Left colon (tissue), 2 donors: Measurements from ENCODE around the gene RBM20. TPM values are rescaled to one million over a fixed set of nuclear protein-coding genes. Genes with fewer than 3 reads are reported as not detected.
"Not testable (repeated sequence)": the region's sequence is repeated elsewhere in the genome, so short reads cannot be mapped to it uniquely, and the experiment has no call there.

ENCODE experiments used
- ATAC-seq: fragments of 200-7000 bp; cut with Tn5 transposase; one replicate; pipeline ENCODE4 v1.9.1; 2020; ENCODE audit warnings: mild to moderate bottlenecking, moderate library complexity
- DNase-seq, 2 donors: peaks; one replicate each; pipeline ENCODE4 v3.0.0-alpha.2; 2020
- intact Hi-C, 2 donors: fragments of 100-400 bp; cut with DNase I in 1 of 2; cut with micrococcal nuclease in 1 of 2; formaldehyde crosslinking; loops; one replicate each; pipeline versions ENCODE4 v1.11.2 to v1.14.0; 2022; cut with DNase I, micrococcal nuclease
- total RNA-seq, 2 donors: library from RNA; stranded (reverse); fragmentation: NEBNext Ultra II Directional; extraction: Animal tissue kit (Norgen Biotek cat#: 25700); gene quantifications; one replicate each; pipeline ENCODE4 v1.2.1, GENCODE V29; 2021
- donor health status: DM: no; HTN: no; CAD: no.
- donor health status: DM: yes; HTN: yes; CAD: no.

The RBM20 gene
- total RNA-seq, 2 donors from 2014 or later: 0.92 to 1.9 TPM

GRCh38 chr10:110691139-110691538 is 47.0 kb downstream of the RBM20 start:
- DNase-seq (no peak), ATAC-seq (no peak)
- intact Hi-C loops: no loop called here

GRCh38 chr10:110694263-110694662 is 50.1 kb downstream of the RBM20 start:
- intact Hi-C loops: no loop called here
- DNase-seq (no peak), ATAC-seq (no peak)

GRCh38 chr10:110694820-110695538 is 50.8 kb downstream of the RBM20 start:
- no peak for ATAC-seq
- intact Hi-C loops: no loop called here
- DNase-seq: no peak

- intact Hi-C loops: no loop called here
These were observed 51.4 kb downstream of the RBM20 start for GRCh38 chr10:110695539-110695886.

GRCh38 chr10:110696436-110696835 is 52.3 kb downstream of the RBM20 start:
- intact Hi-C loops: no loop called here
- ATAC-seq: no peak
- DNase-seq: no peak

More at GRCh38 chr10:110695539-110695886, 51.4 kb downstream of the RBM20 start:
- DNase-seq (no peak), ATAC-seq (no peak)

DNA sequence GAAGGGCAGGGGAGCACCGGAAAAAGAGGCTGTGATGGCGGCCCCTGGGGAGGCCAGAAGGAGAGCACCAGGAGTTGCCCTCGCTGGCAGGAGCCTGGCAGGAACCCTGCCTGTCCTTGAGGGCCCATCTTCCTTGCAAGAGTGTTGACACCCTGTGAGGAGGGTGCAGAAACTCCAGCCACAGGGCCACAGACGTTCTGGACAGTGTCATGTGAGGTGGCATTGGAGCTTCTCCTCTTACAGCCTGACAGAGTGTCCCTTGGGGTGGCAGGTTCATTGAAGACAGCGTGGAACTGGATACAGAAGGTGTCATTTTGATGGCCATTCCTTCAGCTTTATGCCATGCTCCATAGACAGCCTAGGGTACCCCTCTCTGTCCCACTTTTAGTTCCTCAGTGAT is 54.2 kb downstream of the RBM20 start:
- intact Hi-C loops: no loop called here

DNA sequence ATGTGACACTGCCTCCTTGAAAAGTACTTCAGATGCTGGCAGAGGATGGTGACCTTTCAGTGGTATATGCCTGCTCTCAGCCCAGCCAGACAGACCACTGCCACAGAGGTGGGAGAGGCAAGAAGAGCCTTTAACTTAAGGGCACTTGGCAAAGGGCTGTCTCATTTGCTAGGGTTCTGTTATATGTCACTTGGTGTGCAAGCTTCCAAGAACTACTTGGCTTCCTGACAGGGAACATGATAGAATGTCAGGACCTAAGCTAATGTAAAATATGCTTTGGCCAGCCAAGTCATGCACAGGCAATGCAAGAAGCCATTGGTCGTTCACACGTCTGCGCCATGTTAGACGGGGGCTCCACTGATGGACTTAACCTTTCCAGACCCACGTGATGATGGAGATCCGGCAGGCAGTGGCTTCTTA is 54.7 kb downstream of the RBM20 start:
- DNase-seq: peak in 1 of 2 donors; percentile 34
- no peak for ATAC-seq
- intact Hi-C loops: no loop called here

More for the DNA sequence above, 54.2 kb downstream of the RBM20 start:
- DNase-seq (no peak), ATAC-seq (no peak)

- intact Hi-C loops: no loop called here
- DNase-seq (no peak), ATAC-seq (no peak)
These were observed 55.8 kb downstream of the RBM20 start for GRCh38 chr10:110699859-110700468.

DNA sequence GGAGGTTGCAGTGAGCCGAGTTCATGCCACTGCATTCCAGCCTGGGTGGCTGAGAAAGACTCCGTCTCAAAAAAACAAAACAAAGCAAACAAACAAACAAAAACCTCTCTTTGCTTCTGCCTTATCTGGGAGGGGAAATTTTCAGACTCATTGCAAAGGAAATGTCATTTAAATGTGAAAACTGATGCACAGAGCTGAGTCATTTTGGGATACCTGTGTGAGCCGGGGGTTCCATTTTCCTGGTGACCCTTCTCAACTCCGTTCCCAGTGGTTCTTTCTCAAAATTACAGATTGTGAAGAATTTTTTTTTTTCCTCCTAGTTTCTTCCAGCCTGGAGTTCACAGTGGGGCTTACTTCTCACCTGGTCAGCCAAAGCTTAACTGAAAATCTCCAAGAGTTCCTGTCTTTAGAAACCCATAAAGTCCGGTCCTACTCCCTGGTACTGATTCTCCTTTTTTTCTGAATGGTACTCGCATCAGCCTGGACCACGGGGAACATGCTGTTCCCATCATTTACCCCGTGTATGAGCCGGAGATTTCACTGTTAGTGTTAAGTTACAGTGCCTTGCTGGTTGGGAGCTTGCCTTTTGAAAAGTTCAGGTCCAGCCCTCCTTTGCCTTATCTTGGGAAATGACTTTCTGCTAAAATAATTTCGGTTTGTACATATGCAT is 56.9 kb downstream of the RBM20 start:
- DNase-seq (no peak), ATAC-seq (no peak)
- intact Hi-C loops: no loop called here

DNA sequence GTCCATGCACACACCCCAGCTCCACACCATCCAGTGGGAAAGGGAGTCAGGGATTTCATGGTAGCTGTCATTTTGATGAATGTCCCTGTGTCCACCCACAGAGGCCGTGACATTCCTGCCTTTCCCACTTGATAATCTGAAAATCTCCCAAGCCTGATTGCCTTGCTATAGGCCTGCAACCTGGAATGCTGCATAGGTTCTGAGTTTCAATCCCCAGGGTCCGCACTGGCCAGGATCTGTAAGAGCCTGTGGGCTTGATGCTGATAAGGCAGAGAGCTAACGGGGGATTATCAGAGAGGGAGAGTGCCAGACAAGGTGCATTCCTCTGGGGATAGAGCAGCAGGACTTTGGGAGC is 57.5 kb downstream of the RBM20 start:
- intact Hi-C loops: no loop called here
- DNase-seq (no peak), ATAC-seq (no peak)

- ATAC-seq: no peak
- DNase-seq: no peak
- intact Hi-C loops: no loop called here
These were observed 59.9 kb downstream of the RBM20 start for GRCh38 chr10:110704070-110704469.

DNA sequence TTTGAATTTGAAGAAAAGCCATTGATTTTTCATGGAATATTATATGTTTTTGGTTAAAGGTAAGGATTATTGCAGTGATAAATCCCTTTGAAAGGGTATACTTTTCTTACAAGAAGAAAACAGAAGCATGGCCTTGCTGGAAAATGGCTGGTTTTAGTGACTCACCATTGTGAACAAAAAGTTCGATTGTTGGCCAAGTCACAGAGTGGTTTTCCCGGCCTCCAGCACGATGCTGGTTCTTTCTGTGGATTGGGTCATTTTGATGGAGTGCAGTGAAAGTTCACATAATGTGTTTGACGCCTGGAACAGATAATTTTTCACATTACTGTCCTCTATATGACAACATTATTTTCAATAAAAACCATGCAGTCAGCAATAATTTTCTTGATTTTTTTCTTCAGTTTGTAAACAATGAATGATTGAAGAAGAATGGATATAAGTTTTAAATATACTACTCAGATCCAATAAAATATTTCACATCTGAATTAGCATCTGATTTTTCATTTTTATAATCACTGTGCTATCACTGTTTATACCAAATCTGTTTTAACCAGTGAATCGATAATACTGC is 60.9 kb downstream of the RBM20 start:
- intact Hi-C loops: no loop called here
- DNase-seq (no peak), ATAC-seq (no peak)

GRCh38 chr10:110705596-110705995 is 61.5 kb downstream of the RBM20 start:
- ATAC-seq, intact Hi-C loops, DNase-seq: not testable (repeated sequence)

DNA sequence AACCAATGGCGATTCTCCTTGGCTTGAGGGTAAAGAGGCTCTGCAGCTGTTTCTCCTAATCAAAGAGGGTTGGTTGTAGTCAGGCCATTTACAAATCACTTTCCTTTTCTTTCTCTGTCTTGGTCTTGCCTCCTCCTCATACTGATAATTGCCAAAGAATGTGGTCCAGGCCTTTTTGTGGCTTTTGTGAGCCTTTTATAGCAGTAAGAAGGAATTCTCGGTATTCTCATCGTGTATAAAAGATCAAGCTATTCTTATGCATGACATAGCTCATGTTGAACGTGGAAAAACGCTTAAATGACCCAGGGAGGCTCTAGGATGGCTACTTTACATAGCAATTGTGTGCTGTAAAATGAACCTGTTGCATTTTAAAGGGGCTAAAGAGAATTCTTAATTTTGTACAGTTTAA is 62.6 kb downstream of the RBM20 start:
- intact Hi-C loops: no loop called here
- DNase-seq (no peak), ATAC-seq (no peak)

DNA sequence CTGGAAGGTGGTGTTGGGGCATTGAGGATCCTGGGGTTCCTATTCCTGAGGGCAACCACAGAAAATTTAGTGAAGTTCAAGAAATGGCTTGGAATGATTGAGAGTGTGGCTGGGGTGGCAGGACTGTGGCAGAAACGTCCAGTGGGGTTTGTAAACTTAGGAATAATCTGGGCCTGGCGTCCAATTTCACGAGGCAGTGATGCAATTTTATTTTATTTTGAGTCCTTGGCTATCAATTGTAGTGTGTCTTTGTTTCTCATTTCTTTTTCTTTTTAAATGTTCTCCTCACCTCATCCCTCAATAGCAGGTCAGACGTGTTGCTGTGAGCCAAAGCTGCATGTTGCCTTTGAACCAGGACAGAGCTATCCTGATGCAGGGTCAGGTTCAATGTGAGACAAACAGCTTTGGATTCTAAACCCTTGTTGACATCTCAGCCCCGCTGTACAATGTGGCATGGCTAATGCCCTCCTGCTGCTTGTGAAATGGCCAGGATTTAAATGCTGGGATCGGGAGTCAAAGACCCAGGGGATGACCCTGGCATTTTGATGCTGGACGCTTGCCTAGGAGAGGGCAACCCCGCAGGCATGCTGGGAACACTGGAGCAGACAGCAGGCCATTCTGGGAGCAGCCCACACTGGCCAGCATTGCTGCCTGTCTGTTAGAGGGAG is 64.8 kb downstream of the RBM20 start:
- ATAC-seq (no peak), DNase-seq (no peak)
- intact Hi-C loops: no loop called here

GRCh38 chr10:110709444-110709828 is 65.3 kb downstream of the RBM20 start:
- intact Hi-C loops: no loop called here
- ATAC-seq (no peak), DNase-seq (no peak)

DNA sequence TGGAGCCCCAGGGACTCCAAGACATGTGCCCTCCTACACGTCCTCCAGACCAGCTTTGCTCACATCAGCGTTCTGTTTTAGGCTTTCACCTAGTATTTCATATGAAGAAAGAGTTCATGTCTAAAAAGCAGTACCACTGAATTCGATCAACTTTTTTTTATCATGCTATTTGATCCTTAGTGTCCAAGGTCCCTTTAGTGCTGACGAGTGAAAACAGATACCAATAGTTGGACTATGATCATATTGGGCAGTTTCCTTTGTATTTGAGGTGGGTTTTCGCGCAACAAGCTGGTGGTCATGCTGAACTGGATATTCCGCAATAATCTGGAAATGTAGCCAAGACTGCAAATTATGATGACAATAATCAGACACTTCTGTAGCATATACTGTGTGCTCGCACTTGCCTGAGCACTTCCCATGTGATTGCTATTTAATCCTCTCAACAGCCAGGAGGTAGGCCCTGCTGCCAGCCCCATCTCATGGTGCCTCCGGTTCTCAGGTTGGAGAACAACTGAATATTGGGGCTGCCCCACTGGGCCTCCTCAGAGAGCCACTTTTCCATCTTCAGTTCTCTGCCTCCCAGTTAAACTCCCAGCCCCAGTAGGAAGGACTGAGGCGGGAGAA is 65.9 kb downstream of the RBM20 start:
- no peak for ATAC-seq

DNA sequence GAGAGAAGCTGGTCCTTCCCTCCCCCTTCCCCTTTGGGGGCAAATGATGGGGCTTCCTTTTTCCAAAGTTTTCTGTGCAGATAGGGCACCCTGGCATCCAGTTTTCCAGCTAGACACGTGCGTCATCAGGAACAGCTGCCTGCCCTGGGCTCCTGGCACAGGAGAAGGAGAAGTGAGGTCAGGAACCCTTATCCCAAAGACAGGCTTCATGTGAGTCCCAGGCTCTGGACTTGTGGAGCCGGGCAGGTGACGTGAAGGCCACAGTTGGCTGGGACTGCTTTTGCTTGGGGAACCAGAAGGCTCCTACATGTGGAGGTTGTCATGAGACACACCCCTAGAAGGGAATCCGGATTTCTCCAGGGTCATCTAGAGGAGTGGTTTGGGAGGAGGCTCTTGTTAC is 66.5 kb downstream of the RBM20 start:
- DNase-seq: no peak
- intact Hi-C loops: no loop called here
- ATAC-seq: no peak

More for the DNA sequence above, 65.9 kb downstream of the RBM20 start:
- intact Hi-C loops: no loop called here
- no peak for DNase-seq

DNA sequence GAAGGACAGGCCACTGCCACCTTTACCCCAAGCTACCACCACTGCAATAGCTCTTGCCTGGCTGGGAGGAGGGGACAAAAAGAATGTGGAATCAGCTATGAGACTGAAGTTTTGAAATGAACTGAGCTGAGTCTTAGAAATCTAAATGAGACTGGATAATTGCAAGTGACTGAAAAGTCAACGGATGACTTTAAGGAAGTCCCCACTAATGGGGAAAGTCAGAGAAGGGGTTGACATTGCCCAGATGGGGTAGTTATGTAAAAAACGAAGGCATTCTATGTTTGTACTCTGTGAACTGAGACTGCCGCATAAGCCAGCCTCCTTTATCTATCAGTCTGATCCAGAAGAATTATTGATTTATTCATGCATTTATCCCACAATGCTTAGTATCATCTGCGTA is 67.2 kb downstream of the RBM20 start:
- ATAC-seq (no peak), DNase-seq (no peak)
- intact Hi-C loops: no loop called here
